Measurements from ENCODE around the gene RIMBP2.

Gene RIMBP2

GRCh38 chr12:130520784-130521183 is 195.3 kb downstream of the RIMBP2 start:
- Histone ChIP-seq H3K4me2 (ENCODE audit: low read length) (no peak overlapping the region), H3F3A (ENCODE audit: insufficient read depth, low read length) (no peaks in the 10 kb centered on the region), H3K27ac (ENCODE audit: low read depth, low read length, poor library complexity, severe bottlenecking) (no peak overlapping the region), H2AFZ (ENCODE audit: low read length) (no peak overlapping the region), H3K4me3 (ENCODE audit: low read depth, low read length, poor library complexity, severe bottlenecking) (no peak overlapping the region), H3K4me1 (ENCODE audit: insufficient read depth, low read length, severe bottlenecking) (no peaks in the 10 kb centered on the region), H3K9me3 (ENCODE audit: low read length) (no peaks in the 10 kb centered on the region), H3K9me2 (ENCODE audit: low read depth, low read length) (no peaks in the 10 kb centered on the region), H3K27me3 (ENCODE audit: insufficient read depth, low read length) (peaks cover 4% of the 10 kb centered on the region; the same call in 1 of the 2 replicates), H3K9ac (ENCODE audit: low read length) (no peak overlapping the region), H3K36me3 (ENCODE audit: insufficient read depth, low read length) (no peaks in the 10 kb centered on the region), H3K79me2 (ENCODE audit: insufficient read depth, low read length) (no peaks in the 10 kb centered on the region), H4K20me1 (ENCODE audit: insufficient read depth, low read length) (no peaks in the 10 kb centered on the region)
- TF ChIP-seq EZH2 (IDR thresholded peaks at IDR 0.05; ENCODE audit: borderline replicate concordance, low read length) (no peak), CTCF (IDR thresholded peaks at IDR 0.05; ENCODE audit: low read length) (no peak)

GRCh38 chr12:130517588-130517987 is 198.5 kb downstream of the RIMBP2 start:
- H3K4me3 ChIP-seq (ENCODE audit: low read depth, low read length, poor library complexity, severe bottlenecking), result no peak overlapping the region
- no peak overlapping the region for H3K4me2 ChIP-seq (ENCODE audit: low read length)
- H3K9me3 ChIP-seq (ENCODE audit: low read length), result no peaks in the 10 kb centered on the region
- peaks cover 2% of the 10 kb centered on the region; the same call in 1 of the 2 replicates for H3K27me3 ChIP-seq (ENCODE audit: insufficient read depth, low read length)
- no peaks in the 10 kb centered on the region for H4K20me1 ChIP-seq (ENCODE audit: insufficient read depth, low read length)
- H3K36me3 ChIP-seq (ENCODE audit: insufficient read depth, low read length), result no peaks in the 10 kb centered on the region
- H3K9me2 ChIP-seq (ENCODE audit: low read depth, low read length), result no peaks in the 10 kb centered on the region
- TF ChIP-seq CTCF (IDR thresholded peaks at IDR 0.05; ENCODE audit: low read length) (no peak), EZH2 (IDR thresholded peaks at IDR 0.05; ENCODE audit: borderline replicate concordance, low read length) (no peak)
- no peak overlapping the region for H3K9ac ChIP-seq (ENCODE audit: low read length)
- H3K79me2 ChIP-seq (ENCODE audit: insufficient read depth, low read length), result no peaks in the 10 kb centered on the region
- no peaks in the 10 kb centered on the region for H3K4me1 ChIP-seq (ENCODE audit: insufficient read depth, low read length, severe bottlenecking)
- H3K27ac ChIP-seq (ENCODE audit: low read depth, low read length, poor library complexity, severe bottlenecking), result no peak overlapping the region
- no peaks in the 10 kb centered on the region for H3F3A ChIP-seq (ENCODE audit: insufficient read depth, low read length)
- no peak overlapping the region for H2AFZ ChIP-seq (ENCODE audit: low read length)

GRCh38 chr12:130514149-130514551 is 201.9 kb downstream of the RIMBP2 start:
- Histone ChIP-seq H3K27ac (ENCODE audit: low read depth, low read length, poor library complexity, severe bottlenecking) (no peak overlapping the region), H3K27me3 (ENCODE audit: insufficient read depth, low read length) (no peaks in the 10 kb centered on the region), H3K4me3 (ENCODE audit: low read depth, low read length, poor library complexity, severe bottlenecking) (no peak overlapping the region), H3K9ac (ENCODE audit: low read length) (no peak overlapping the region), H3K4me2 (ENCODE audit: low read length) (no peak overlapping the region), H2AFZ (ENCODE audit: low read length) (no peak overlapping the region), H3K79me2 (ENCODE audit: insufficient read depth, low read length) (no peaks in the 10 kb centered on the region), H3K9me3 (ENCODE audit: low read length) (no peaks in the 10 kb centered on the region), H3F3A (ENCODE audit: insufficient read depth, low read length) (no peaks in the 10 kb centered on the region), H4K20me1 (ENCODE audit: insufficient read depth, low read length) (no peaks in the 10 kb centered on the region), H3K36me3 (ENCODE audit: insufficient read depth, low read length) (no peaks in the 10 kb centered on the region), H3K9me2 (ENCODE audit: low read depth, low read length) (no peaks in the 10 kb centered on the region), H3K4me1 (ENCODE audit: insufficient read depth, low read length, severe bottlenecking) (no peaks in the 10 kb centered on the region)
- no peak for TF ChIP-seq CTCF (IDR thresholded peaks at IDR 0.05; ENCODE audit: low read length)
- no peak for TF ChIP-seq EZH2 (IDR thresholded peaks at IDR 0.05; ENCODE audit: borderline replicate concordance, low read length)
